ENCODE data around the gene ALDOA. TPM values are rescaled to one million over a fixed set of nuclear protein-coding genes. Genes with fewer than 3 reads are reported as not detected.

Gene ALDOA
- total RNA-seq, 1 donor from 2014 or later, result 527 TPM

DNA sequence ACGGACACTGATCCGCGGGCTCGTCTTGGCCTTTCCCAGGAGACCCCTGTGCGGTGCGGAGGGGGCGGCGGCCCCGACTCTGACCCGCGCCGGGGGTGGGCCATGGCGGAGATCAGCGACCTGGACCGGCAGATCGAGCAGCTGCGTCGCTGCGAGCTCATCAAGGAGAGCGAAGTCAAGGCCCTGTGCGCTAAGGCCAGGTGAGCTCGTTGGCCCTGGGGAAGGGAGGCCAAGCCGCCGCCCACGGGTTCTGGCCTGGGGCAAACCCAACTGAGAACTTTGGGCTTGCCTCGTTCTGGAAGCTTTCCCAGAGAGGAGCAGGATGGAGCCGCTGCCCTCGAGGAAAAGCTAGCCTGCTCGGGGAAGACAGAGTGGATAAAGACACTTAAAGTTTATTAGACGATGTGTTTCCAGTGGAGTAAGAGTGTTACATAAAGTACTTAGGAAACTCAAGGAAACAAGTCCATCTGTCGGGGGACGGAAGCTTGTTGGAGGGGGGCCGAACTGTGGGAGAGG lies 10.8 kb downstream of the ALDOA start:
- DNase-seq (ENCODE audit: low read depth), result no peak
- TF ChIP-seq, protein P1, sequence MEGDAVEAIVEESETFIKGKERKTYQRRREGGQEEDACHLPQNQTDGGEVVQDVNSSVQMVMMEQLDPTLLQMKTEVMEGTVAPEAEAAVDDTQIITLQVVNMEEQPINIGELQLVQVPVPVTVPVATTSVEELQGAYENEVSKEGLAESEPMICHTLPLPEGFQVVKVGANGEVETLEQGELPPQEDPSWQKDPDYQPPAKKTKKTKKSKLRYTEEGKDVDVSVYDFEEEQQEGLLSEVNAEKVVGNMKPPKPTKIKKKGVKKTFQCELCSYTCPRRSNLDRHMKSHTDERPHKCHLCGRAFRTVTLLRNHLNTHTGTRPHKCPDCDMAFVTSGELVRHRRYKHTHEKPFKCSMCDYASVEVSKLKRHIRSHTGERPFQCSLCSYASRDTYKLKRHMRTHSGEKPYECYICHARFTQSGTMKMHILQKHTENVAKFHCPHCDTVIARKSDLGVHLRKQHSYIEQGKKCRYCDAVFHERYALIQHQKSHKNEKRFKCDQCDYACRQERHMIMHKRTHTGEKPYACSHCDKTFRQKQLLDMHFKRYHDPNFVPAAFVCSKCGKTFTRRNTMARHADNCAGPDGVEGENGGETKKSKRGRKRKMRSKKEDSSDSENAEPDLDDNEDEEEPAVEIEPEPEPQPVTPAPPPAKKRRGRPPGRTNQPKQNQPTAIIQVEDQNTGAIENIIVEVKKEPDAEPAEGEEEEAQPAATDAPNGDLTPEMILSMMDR (IDR thresholded peaks at IDR 0.05; ENCODE audit: insufficient read depth, low read length, severe bottlenecking), result no peak

DNA sequence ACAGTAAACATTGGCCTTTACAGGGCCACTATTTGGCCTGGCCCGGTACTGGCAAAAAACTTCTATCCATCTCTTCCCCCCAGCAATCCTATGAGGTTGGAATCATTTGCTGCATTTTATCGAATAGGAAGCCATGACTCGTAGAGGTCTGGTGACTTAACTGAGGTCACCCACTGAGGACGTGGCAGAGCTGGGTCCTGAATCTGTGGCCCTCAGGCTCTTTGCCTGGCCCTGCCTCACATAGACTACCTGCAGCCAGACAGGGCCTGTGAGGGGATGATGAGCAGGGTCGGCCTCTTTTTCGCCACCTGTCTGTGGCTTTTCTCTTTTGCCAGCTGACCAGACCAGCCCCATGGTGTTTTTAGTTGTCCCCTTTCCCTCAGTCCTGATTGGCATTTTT lies 12.1 kb downstream of the ALDOA start:
- TF ChIP-seq, protein P1 (IDR thresholded peaks at IDR 0.05; ENCODE audit: insufficient read depth, low read length, severe bottlenecking), result no peak
- no peak for DNase-seq (ENCODE audit: low read depth)
- Histone ChIP-seq H3K27me3 (ENCODE audit: control insufficient read depth, insufficient read depth, low read length) (no peaks in the 10 kb centered on the region), H3K4me3 (ENCODE audit: low read depth, low read length) (no peak overlapping the region), H3K36me3 (ENCODE audit: control insufficient read depth, insufficient read depth, low read length) (peaks cover 23% of the 10 kb centered on the region)
- no peak for FAIRE-seq

More for the DNA sequence above, 10.8 kb downstream of the ALDOA start:
- H3K4me3 ChIP-seq (ENCODE audit: low read depth, low read length), result peak overlapping the region; percentile 91
- no peaks in the 10 kb centered on the region for H3K27me3 ChIP-seq (ENCODE audit: control insufficient read depth, insufficient read depth, low read length)
- H3K36me3 ChIP-seq (ENCODE audit: control insufficient read depth, insufficient read depth, low read length), result peaks cover 16% of the 10 kb centered on the region
- FAIRE-seq, result no peak

DNA sequence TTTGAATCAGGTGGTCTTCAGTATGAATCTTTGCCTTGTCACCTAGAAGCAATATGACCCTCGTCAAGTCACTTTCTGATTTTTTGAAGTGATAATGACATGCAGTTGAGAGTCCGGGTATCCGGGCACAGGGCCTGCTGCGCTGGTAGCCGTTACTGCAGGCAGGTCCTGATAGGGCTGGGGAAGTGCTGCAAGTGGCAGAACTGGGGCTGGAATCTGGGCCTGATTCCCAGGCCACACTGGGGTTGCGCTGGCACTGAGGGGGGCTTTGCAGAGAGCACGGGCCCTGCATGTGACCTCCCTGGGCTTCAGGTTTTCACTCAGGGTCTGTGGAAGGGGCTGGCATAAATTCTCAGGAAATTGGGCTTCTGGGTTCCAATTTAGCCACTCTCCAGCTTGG lies 13.2 kb downstream of the ALDOA start:
- DNase-seq (ENCODE audit: low read depth), result no peak
- H3K27me3 ChIP-seq (ENCODE audit: control insufficient read depth, insufficient read depth, low read length), result no peaks in the 10 kb centered on the region
- TF ChIP-seq, protein P1 (IDR thresholded peaks at IDR 0.05; ENCODE audit: insufficient read depth, low read length, severe bottlenecking), result no peak
- no peak for FAIRE-seq
- H3K4me3 ChIP-seq (ENCODE audit: low read depth, low read length), result no peak overlapping the region
- peaks cover 33% of the 10 kb centered on the region for H3K36me3 ChIP-seq (ENCODE audit: control insufficient read depth, insufficient read depth, low read length)

DNA sequence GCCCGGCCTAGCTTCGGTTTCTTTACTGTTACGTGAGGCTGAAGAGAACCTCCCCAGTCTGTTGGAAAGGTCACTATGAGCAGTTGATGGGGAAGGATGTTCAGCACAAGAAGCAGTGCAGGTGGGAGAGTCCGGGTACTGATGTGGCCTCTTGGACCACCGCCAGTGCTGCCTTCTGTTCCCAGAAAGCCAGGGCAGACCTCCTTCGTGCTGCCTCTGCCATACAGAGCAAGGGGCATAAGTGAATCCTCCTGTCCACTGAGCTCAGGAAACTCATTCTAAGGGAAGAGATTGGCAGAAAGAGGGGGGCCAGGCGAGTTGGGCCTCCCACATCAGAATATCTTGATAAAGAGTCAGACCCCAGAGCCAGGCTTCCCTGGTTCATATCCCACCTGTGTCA lies 13.9 kb downstream of the ALDOA start:
- peaks cover 39% of the 10 kb centered on the region for H3K36me3 ChIP-seq (ENCODE audit: control insufficient read depth, insufficient read depth, low read length)
- H3K27me3 ChIP-seq (ENCODE audit: control insufficient read depth, insufficient read depth, low read length), result no peaks in the 10 kb centered on the region
- FAIRE-seq (no peak), DNase-seq (ENCODE audit: low read depth) (no peak)
- H3K4me3 ChIP-seq (ENCODE audit: low read depth, low read length), result no peak overlapping the region
- TF ChIP-seq, protein P1 (IDR thresholded peaks at IDR 0.05; ENCODE audit: insufficient read depth, low read length, severe bottlenecking), result no peak

DNA sequence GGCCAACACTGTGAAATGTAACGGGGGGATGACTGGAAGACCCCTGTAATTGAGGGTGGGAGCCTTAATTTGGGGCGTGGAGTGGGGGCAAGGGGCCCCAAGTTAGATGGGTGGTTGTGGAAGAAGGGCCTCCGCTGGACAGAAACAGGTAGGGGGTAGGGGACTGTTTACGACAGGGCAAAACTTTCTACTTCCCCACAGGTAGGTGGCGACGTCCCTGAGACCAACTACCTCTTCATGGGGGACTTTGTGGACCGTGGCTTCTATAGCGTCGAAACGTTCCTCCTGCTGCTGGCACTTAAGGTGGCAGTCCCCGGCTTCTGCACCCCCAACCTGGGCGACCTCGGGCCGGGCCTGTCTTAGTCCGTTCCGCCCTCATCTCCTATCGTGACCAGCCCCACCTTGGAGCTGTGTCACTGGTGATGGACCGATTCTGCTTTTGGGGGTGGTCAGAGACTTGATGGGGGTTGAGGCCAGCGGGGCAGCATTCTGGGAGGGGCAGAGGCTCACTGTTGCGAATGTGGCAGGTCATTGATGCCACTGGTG lies 17.1 kb downstream of the ALDOA start:
- TF ChIP-seq, protein P1 (IDR thresholded peaks at IDR 0.05; ENCODE audit: insufficient read depth, low read length, severe bottlenecking), result peak; percentile 26
- no peak overlapping the region for H3K4me3 ChIP-seq (ENCODE audit: low read depth, low read length)
- DNase-seq (ENCODE audit: low read depth) (no peak), FAIRE-seq (no peak)
- H3K36me3 ChIP-seq (ENCODE audit: control insufficient read depth, insufficient read depth, low read length), result peaks cover 45% of the 10 kb centered on the region
- no peaks in the 10 kb centered on the region for H3K27me3 ChIP-seq (ENCODE audit: control insufficient read depth, insufficient read depth, low read length)
